GM04503 (cell line): ENCODE results near the gene LRRN1.
"Not testable (repeated sequence)": the region's sequence is repeated elsewhere in the genome, so short reads cannot be mapped to it uniquely, and the experiment has no call there.

ENCODE experiments used
- DNase-seq: peaks from one replicate; pipeline ENCODE4 v3.0.0-alpha.2; 2012; ENCODE audit warnings: low read depth

LRRN1 gene

DNA sequence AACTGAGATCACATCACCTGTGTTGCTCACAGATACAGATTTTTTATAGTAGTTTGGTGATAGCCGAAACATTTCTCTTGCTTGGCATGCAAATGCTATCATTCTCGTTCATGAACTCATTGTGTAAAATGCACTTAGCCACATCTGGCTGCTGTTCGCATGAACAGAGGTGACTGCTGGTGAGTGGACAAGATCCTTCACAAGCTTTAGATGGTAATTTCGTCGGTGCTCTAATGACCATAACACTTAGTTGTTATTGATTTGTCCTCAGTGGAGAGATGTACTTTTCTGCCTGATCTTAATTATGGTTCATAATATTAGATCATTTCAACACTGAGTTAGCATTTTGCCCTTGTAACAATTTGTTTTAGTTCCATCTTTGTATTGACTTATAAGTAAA, 13.8 kb downstream of the LRRN1 start:
- no peak for DNase-seq

GRCh38 chr3:3815206-3815605, 16.0 kb downstream of the LRRN1 start:
- DNase-seq = no peak

GRCh38 chr3:3816034-3816433, 16.8 kb downstream of the LRRN1 start:
- no peak for DNase-seq

- no peak for DNase-seq
Measured at GRCh38 chr3:3817865-3818264, 18.6 kb downstream of the LRRN1 start.

GRCh38 chr3:3821777-3822176, 22.5 kb downstream of the LRRN1 start:
- DNase-seq = no peak

GRCh38 chr3:3825035-3825434, 25.8 kb downstream of the LRRN1 start:
- no peak for DNase-seq

DNA sequence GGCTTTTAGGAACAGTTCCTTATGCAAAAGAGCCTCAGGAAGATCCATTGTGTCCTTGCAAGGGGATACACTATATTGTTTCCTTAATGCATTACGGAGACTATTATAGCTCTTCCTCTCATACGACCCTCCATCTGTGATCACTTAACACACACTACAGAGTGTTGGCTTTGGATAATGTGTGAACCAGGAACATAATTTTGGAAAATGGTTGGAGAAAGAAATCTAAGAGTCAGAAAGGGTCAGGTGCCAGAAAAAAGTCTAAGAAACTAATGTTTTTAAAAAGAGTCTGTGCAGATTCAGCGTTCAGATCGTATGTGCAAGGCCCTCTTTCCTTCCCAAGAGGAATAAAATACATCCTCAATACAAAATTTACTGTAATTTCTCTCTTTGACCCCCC, 27.3 kb downstream of the LRRN1 start:
- DNase-seq = no peak

DNA sequence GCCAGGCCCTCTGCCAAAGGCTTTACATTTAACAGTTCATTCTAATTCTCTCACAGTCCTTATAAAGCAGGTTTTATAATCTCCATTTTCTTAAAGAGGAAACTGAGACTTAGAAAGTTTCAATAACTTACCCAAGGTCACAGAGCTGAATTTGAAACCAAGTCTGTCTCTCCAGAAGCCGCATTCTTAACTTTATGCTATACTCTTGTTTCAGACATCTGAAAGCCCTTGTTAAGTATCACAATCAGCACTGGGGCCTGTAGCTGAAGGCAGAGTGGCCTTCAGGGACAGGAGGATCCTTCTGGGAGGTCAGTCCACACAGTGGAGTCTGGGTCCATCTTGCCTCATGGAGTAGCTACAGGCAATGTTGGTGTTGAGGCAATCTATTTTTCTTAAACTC, 27.9 kb downstream of the LRRN1 start:
- no peak for DNase-seq

DNA sequence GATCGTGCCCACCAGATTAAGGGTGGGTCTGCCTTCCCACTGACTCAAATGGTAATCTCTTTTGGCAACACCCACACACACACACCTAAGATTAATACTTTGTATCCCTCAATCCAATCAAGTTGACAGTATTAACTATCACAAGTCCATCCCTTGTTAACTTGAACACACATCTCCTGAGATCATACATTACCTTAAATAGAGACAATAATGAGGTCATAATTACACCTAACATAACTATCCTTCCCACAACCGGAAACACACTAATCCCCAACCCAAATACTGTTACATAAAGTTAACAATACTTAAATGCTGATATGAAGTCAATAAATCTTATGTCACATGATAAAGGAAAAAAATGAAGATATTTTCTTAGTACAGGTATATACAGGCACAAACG, 29.2 kb downstream of the LRRN1 start:
- not testable (repeated sequence) for DNase-seq

- no peak for DNase-seq
Measured at GRCh38 chr3:3836845-3837244, 37.6 kb downstream of the LRRN1 start.

DNA sequence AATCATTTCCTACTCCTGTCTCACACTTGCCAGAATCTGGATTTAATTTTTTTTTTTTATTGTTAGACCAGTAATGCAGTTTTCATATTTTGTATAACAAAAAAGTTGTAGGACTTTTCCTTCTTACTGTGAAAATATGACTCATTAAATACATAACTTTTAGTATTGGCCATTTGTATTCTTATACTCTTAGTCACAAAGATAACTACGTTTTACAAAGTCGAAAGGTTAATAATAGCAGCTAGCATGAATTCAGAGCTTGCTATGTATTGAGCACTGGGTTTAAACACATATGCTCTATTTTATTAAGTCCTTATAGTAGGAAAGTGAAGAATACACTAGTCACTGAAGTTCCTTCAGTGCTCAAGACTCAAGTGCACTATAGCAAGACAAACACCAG, 43.1 kb downstream of the LRRN1 start:
- DNase-seq = no peak

GRCh38 chr3:3847994-3848922, 49.0 kb downstream of the LRRN1 start:
- no peak for DNase-seq

DNA sequence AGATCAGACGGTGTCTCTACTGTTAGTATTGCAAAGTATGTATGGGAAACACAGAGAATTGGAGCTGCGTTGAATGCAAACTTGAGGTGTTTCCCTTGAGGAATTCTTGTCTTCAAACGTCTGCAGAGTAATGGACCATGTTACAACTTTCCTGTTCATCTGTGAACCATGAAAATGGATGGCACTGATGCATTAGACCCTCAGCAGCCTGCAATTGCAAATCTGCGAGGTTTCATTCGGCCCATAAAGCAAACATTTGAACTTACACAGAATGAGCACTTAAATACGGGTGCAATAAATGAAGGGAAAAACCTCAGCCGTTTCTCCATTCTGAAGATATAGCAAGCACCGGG, 49.7 kb downstream of the LRRN1 start:
- DNase-seq = no peak

DNA sequence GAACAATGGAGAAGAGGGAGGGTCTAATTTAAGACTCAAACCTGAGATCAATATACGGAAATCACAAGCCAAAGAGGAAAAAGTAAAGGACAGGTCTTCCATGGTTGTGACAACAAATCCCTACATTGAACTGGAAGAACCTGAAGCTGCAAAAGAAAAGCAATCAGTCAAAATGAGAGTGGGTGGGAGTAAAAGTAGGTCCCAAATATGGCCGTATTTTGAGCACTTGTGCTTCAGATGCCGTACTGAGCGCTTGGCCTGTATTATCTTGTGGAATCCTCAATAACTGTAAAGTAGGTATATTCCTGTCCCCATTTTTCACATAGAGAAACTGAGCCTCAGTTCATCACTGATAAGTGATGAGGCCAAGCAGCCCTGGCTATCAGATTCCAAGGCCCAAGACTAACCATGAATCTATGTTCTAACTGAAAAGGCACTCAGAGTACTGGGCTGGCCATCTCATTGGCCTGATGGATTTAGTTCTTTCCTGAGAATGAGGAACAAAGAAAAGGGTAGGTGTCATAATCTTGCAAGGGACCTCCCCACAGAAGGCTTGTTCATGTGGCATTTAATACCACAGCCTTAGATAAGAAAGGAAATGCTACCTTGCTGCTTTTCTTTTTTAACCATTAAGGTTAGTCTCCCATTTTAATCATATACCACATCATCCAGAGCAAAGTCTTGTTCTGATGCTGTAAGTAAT, 52.5 kb downstream of the LRRN1 start:
- no peak for DNase-seq

- DNase-seq = no peak
Measured at GRCh38 chr3:3853544-3853943, 54.3 kb downstream of the LRRN1 start.

DNA sequence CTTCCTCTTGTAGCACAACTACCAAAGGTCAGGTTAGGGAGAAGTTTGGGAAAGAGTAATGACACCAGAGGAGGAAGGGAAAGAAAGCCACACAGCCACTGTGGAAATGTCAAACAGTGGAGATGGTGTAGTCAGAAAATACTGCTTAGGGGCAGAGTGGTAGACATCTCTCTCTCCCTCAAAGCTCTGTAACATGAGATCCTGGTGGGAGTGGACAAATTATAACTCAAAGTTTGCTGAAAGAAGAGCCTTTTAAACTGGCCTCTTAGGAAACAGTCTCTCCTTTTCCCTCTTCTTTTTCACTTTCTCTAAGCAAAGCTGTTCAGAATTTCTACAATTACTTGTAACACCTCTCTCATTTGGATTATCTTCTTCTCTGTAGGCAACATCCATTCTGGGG, 55.8 kb downstream of the LRRN1 start:
- no peak for DNase-seq

DNA sequence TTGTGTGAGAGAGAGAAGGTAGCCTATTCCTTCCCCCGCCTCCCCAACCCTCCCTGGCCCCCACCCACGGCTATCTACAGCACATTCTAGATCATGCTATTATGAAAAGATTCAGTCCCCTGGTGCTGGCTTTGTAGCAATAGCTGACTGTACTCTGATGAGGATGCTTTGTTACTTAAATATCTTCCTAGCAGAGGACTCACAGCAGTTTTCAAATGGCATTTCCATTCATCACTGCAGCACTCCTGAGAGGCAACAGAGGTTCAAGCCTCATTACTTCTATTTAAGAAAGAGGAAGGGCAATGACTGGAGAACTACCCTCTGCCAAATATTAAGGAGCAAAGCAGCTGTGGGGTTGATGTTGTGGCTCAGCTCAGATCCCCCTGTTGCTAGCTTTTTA, 61.0 kb downstream of the LRRN1 start:
- DNase-seq = no peak

- DNase-seq = no peak
Measured at GRCh38 chr3:3862534-3862933, 63.3 kb downstream of the LRRN1 start.

DNA sequence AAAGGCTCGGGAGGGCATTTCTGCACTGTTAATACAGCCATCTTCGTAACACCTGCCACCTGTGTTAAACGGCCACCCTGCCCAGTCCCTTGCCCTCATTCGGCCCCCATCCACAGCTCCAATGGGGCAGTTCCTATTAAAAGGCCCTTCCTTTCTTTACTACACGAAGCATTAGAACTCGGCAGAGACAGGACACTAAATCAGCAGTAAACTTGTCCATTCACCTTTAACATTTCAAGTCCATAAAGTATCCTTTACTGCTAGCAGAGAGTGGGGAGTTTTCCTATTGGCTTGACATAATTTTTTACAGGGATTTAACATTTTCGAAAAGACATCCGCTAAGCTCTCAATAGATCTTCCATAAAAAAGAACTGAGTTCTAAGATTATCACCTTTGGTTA, 76.3 kb downstream of the LRRN1 start:
- no peak for DNase-seq

DNA sequence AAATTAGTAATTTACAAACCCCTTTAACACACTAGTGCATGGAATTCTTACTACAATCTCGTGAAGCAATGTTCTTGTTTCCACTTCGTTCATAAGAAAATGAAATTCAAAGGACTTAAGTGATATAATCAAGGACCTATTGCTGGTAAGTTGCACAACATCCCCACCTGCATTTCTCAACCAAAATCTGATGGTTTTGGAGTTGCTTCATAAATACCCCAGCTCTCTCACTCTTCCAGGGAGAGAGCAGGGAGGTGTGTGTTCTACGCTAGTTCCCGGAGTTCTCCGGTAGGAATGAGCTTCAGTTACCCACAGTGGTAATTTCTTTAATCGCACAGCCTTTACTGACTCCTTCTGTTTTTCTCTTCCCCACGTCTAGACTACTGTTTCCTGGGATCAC, 81.8 kb downstream of the LRRN1 start:
- DNase-seq = no peak

GRCh38 chr3:3887311-3887710, 88.1 kb downstream of the LRRN1 start:
- DNase-seq = not testable (repeated sequence)

- DNase-seq = no peak
Measured at GRCh38 chr3:3893590-3893989, 94.4 kb downstream of the LRRN1 start.
